Activated naive CD4-positive, alpha-beta T cell treated with anti-CD3 and anti-CD28 coated beads, Interleukin-2, amount 50 U/mL, for 16 hours (primary cell): ENCODE results near the gene FOXP1.

Source experiments
- DNase-seq: peaks from one replicate; pipeline ENCODE4 v3.0.0-alpha.2; 2020

Gene FOXP1

GRCh38 chr3:71225951-71226564 lies 357.5 kb downstream of the FOXP1 start:
- no peak for DNase-seq

- DNase-seq, result no peak
These were observed 358.4 kb downstream of the FOXP1 start for GRCh38 chr3:71225002-71225684.

- peak; percentile 58 for DNase-seq
These were observed 363.5 kb downstream of the FOXP1 start for GRCh38 chr3:71219744-71220638.

GRCh38 chr3:71218508-71218907 lies 365.0 kb downstream of the FOXP1 start:
- DNase-seq, result no peak

GRCh38 chr3:71217640-71218222 lies 365.8 kb downstream of the FOXP1 start:
- DNase-seq, result no peak

- DNase-seq, result no peak
These were observed 368.2 kb downstream of the FOXP1 start for GRCh38 chr3:71215351-71215750.

- peak; percentile 19 for DNase-seq
These were observed 368.7 kb downstream of the FOXP1 start for GRCh38 chr3:71214797-71215196.

GRCh38 chr3:71214016-71214415 lies 369.5 kb downstream of the FOXP1 start:
- no peak for DNase-seq

GRCh38 chr3:71211083-71211482 lies 372.4 kb downstream of the FOXP1 start:
- DNase-seq, result no peak

- no peak for DNase-seq
These were observed 373.1 kb downstream of the FOXP1 start for GRCh38 chr3:71210257-71211007.

- no peak for DNase-seq
These were observed 375.1 kb downstream of the FOXP1 start for GRCh38 chr3:71208211-71209095.

GRCh38 chr3:71207632-71208031 lies 375.9 kb downstream of the FOXP1 start:
- no peak for DNase-seq

- no peak for DNase-seq
These were observed 377.0 kb downstream of the FOXP1 start for GRCh38 chr3:71206305-71207165.

- DNase-seq, result no peak
These were observed 379.6 kb downstream of the FOXP1 start for GRCh38 chr3:71203727-71204488.

- no peak for DNase-seq
These were observed 380.5 kb downstream of the FOXP1 start for GRCh38 chr3:71202848-71203533.

- no peak for DNase-seq
These were observed 381.6 kb downstream of the FOXP1 start for GRCh38 chr3:71201939-71202338.

GRCh38 chr3:71197841-71198565 lies 385.5 kb downstream of the FOXP1 start:
- DNase-seq, result no peak

GRCh38 chr3:71195492-71195891 lies 388.0 kb downstream of the FOXP1 start:
- no peak for DNase-seq
